SKM-1 (cell line): ENCODE measurements around the gene DNASE2.

Experiments used
- DNase-seq: peaks from one replicate; lab custom pipeline; 2025; ENCODE audit not compliant: unreplicated experiment; lab: John Stamatoyannopoulos, UW

Gene DNASE2

GRCh38 chr19:12834976-12835757 is 46.1 kb downstream of the DNASE2 start:
- DNase-seq: no peak

- DNase-seq: no peak
Measured at GRCh38 chr19:12834566-12834943, 46.7 kb downstream of the DNASE2 start, which contains the start of gene RTBDN. RTBDN (minus strand) TSS chr19:12834579; CDS start chr19:12829979, 4,600 bp downstream.

- no peak for DNase-seq
Measured at GRCh38 chr19:12833738-12834565, 47.3 kb downstream of the DNASE2 start.

- no peak for DNase-seq
Measured at GRCh38 chr19:12833418-12833737, 47.9 kb downstream of the DNASE2 start.

- DNase-seq: no peak
Measured at GRCh38 chr19:12828494-12828893, 52.8 kb downstream of the DNASE2 start.

- no peak for DNase-seq
Measured at GRCh38 chr19:12825254-12826131, 55.8 kb downstream of the DNASE2 start.
